COR-L47 (cell line): ENCODE results near the gene FOXF2.
"Not testable (repeated sequence)": the region's sequence is repeated elsewhere in the genome, so short reads cannot be mapped to it uniquely, and the experiment has no call there.

ENCODE experiments used
- DNase-seq: peaks from one replicate; lab custom pipeline; 2025; lab: John Stamatoyannopoulos, UW

The FOXF2 gene

DNA sequence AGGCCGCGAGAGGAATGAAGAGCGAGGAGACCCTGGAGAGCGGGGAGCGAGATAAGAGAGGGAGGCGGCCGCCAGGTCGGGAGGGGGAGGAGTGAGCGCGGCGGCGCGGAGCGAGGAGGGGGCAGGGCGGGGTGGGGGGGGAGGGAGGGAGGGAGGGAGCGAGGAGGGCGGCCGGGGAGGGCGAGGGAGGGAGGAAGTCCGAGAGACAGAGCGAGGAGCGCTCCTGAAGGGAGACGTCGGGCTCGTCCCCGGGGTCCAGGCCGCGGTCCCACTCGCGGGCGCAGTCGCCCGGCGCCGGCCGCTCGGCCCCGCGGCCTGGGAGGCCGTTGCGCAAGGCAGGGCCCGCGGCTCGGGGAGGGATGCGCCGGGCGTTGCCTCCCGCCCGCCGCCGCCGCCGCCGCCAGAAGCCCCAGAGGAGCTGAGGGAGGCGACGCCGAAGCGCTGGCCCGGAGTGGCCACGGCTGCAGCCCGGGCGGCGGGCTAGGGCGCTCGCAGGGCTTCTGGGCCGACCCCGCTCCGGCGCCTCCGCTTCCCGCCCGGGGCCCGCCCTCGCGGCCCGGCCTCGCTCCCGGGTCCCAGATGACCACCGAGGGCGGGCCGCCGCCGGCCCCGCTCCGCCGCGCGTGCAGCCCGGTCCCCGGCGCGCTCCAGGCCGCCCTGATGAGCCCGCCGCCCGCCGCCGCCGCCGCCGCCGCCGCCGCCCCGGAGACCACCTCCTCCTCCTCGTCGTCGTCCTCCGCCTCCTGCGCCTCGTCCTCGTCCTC is at the start of gene FOXF2:
FOXF2 (plus strand) TSS at position 208 of the 764 bp plus-strand sequence; CDS start at position 580, 372 bp downstream.
- no peak for DNase-seq

DNA sequence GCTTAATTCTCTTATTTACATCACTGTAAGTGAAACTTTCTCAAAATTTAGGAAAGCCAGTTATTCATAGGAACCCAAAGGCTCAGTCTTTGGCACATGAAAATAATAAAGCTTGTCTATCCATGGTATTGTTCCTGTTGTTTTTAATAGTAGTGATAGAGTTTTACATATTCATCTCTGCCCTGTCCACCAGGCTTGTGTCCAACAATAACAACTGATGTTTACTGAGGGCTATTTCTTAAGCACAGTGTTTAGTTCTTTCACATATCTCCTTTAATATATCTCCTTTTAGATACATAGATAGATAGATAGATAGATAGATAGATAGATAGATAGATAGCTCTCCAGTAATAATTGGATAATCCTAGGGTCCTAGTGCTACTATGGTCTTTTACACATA is 43.3 kb upstream of the FOXF2 start:
- DNase-seq: no peak

DNA sequence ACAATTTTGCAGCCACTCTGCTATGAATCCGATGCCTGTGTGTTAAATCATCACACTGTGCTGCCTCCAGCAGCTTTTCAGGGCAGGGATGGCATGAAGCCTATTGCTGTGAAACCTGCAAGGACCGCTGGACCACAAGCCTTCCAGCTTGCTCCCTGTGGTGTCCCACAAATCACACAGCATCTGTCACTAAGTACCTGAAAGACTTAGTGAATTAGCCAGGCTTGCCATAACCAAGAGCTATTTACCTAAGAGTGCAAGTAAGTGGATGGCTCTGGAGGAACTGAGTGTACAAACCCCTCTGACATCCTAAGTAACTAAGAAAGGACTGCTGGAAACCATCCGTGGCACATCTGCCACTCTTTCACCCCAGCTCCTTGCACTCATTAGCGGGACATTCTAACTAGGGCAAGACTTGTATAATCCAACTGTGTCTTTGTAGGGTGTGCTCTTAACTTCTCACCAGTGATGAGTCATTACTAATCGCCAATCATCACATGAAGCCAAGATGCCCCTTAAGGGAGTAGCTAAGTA is 42.8 kb upstream of the FOXF2 start:
- no peak for DNase-seq

DNA sequence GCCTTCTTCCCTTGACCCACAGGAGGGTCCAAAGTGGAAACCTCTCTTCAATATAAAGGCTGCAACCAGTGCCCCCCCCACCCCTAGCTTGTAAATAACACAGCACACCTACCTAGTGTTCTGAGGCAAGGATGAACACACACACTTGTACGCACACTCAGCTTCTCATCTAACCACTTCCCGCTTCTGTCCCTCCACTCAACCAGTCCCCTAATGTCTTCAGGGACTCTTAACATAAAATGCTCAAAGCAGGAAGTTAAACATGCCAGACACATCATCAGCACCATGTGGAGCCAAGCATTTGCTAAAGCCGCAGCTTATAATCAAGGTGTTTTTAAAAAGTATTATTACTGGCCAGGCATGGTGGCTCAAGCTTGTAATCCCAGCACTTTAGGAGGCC is 42.2 kb upstream of the FOXF2 start:
- no peak for DNase-seq

DNA sequence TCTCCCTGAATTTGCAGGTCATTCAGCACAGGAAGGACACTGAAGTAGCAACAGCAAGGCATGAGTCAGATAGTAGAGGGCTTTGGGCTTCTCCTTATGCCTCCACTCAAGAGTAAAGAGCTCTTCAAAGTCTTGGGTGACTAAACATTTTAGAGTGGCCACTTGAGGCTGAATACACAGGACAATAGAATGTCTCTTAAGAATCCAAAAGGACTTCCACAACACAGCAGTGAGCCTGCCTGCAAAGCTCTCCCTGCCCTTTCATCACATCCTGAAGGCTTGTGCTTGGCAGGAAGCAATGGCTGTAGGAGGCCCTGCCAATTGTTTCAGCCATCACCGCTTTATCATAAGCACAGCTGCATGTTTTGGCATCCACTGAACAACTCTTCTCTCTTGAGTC is 40.7 kb upstream of the FOXF2 start:
- no peak for DNase-seq

DNA sequence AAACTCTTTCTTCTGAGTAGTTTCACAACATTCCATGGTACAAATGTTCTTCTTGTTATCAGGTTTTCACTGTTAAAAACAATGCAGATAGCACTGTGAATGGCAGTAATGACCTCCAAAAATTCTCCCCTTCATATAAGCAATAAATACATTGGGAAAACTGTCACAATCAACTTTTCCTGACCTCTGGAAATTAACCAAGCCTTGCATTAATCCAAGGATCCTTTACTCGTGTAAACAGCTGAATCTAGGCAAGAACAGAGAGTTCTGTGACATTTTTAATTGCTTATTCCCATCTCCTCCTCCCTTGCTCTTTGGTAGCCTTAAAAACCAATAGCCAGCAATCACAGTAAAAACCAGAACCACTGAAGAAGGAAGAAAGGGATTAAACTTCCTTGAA is 39.7 kb upstream of the FOXF2 start:
- DNase-seq: no peak

DNA sequence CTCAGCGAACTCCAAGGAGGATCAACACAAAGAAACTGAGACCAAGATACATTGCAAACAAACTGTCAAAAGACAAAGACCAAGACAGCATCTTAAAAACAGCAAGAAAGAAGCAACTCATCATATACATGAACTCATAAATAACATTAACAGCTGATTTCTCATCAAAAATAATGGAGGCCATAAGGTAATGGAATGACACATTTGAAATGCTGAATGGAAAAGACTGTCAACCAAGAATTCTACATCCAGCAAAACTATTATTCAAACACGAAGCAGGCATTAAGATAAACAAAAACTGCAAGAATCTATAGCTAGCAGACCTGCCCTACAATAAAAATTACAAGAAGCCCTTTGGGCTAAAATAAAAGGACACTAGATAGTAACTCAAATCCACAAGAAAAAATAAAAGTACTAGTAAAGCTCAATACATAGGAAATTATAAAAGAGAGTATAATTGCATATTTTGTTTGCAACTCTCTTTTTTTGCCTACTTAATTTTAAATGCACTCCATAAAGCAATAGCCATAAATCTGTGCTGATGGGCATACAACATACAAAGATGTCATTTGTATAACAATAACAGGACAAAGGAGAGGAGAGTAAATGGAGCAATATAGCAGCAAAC is 37.9 kb upstream of the FOXF2 start:
- DNase-seq: no peak

DNA sequence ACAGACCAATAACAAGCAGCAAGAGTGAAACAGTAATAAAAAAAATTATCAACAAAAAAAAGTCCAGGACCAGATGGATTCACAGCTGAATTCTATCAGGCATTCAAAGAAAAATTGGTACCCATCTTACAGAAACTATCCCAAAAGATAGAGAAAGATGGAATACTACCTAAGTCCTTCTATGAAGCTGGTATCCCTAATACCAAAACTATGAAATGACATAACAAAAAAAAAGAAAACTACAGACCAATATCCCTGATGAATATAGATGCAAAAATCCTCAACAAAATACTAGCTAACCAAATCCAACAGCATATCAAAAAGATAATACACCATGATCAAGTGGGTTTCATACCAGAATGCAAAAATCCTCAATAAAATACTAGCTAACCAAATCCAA is 34.3 kb upstream of the FOXF2 start:
- DNase-seq: not testable (repeated sequence)

DNA sequence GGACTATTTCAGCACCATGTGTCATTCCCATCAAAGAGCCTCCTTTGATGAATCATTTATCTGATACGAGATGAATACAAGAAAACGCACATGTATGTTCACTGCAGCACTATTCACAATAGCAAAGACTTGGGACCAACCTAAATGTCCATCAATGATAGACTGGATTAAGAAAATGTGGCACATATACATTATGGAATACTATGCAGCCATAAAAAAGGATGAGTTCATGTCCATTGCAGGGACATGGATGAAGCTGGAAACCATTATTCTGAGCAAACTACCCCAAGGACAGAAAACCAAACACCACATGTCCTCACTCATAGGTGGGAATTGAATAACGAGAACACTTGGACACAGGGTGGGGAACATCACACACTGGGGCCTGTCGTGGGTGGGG is 27.7 kb upstream of the FOXF2 start:
- not testable (repeated sequence) for DNase-seq

DNA sequence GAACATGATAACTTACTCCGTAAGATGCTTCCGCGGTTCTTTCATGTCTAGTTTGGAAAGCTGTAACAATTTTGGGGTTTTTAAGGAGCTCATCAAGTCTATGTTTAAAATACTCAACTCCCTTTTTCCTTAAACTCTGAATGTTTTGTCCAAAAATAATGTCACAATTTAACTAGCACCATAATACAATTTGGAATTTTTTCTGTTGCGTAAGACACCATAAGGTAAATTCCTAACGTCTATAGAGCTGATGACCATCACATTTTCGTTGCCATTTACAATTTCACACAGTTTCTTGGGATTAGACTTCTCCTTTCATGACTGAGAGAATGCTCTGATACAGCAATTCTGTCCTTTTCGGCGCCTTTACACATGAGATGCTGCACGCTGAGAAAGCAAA is 26.7 kb upstream of the FOXF2 start:
- DNase-seq: no peak

DNA sequence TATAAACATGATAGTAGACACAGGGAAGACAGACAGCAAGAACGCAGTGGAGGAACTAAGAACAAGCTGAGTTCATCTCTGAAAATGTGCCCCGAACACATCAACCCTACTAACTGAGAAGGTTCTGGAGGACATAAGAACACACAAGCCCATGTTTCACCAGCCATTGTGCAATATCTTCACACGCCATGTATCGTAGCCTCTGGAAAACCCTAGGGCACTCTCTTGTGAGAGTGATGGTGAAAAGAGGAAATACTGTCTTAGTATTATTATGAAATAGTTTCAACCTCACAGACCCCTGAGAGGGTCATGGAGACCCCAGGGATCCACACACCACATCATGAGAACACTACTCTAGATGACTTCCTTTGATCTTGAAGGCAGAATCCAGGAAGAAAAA is 26.1 kb upstream of the FOXF2 start:
- no peak for DNase-seq

DNA sequence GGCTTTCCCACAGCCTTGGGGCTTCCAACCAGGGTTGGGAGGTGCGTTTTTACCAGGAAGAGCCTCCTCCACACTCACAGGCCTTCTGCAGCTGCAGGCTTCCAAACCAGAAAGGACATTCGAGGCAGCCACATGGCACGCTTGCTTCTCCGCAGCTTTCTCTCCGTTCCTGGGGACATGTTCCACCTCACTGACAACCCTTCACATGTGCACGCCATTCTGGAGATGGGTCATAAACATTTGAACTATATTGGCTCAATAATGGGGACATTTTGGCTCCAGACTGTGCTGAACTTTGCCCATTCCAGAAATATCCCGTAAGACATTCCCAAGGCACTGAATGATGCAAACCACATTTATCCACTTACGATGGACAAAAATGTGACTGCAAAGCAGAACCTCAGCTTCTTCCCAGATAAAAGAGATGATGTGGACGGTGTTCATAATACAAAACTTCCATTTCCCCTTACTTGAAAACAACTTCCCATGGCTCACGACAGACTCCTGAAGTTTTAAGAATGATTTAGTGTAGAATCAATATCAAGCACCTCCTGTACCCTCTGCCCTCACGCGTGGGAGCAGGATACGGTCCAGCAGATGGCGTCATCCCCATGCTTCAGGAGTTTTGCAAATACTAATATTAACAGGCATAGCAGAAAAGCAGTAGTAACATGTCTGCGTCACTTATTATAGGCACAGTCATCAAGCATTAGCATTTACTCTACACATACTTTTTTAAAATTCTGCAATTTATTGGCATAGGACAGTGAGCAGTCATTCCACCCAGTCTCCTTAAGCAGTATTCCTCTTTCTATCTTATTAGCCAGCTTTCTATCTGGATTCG is 25.4 kb upstream of the FOXF2 start:
- DNase-seq: no peak

DNA sequence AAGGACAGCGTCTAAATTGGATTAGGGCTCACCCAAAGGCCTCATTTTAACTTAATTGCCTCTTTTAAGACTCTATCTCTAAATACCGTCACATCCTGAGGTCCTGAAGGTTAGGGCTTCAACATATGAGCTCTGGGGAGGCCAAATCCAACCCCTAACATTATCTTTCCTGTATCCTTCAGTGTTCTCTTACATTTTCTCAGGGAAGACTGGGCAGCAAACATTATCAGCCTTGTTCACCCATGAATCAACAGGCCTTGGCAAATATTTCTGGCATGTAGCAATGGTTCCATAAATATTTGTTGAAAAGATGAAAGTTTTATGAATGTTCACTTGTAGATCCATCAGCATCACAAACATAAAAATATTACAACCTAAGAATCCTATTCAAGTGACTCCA is 24.6 kb upstream of the FOXF2 start:
- no peak for DNase-seq

DNA sequence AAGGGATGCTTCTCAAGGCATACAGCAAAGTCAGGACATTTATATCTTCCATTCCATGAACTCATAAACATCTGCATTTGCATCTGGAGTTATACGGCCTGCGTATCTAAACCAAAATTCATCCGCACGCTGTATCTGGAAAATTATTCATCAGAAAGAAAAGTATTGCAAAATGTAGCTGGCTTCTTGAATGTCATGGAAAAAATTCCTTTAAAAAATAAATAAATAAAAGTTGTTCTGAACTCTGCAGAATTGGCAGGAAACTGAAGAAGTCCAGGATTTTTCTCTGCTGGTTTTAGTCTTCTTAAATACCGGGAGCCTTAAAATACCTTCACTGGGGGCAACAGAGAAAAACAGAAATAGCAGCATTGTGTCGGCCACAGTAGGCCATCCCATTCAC is 23.7 kb upstream of the FOXF2 start:
- no peak for DNase-seq

DNA sequence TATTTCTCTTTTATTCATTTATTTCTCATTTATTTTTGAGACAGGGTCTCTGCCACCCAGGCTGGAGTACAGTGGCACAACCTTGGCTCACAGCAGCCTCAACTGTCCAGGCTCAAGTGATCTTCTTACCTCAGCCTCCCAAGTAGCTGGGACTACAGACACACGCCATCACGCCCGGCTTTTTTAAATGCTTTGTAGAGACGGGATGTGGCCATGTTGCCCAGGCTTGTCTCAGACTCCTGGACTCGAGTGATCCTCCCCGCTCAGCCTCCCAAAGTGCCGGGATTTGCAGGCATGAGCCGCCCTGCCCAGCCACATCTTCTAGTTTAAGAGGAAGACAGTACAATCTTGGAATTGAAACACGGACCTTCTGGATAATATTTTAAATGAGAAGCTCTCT is 21.6 kb upstream of the FOXF2 start:
- DNase-seq: no peak

DNA sequence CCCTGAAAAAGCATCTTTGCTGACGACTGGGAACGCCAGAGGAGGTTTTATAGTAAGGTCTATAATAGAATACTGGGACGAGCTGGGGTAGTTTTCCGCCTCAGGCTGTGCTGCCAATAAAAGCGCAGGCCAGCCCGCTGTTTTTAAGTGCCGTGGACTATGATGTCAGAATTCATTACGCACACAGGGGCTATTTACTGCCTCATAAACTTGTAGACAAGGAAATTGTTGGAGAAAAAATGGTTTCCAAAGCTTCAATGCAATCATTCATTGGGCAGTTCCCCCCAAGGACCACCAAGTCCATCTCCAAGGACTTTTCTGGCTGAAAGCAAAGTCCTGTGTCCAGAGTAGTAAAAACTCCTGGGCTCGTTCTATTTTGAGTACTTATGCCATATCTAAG is 20.4 kb upstream of the FOXF2 start:
- DNase-seq: no peak

DNA sequence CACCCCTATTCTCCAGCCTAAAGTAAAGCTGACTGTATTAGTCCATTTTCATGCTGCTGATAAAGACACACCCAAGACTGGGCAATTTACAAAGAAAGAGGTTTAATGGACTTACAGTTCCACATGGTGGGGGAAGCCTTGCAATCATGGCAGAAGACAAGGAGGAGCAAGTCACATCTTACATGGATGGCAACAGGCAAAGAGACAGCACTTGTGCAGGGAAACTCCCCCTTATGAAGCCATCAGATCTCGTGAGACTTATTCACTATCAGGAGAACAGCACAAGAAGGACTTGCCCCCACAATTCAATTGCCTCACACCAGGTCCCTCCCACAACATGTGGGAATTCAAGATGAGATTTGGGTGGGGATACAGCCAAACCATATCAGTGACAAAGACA is 19.7 kb upstream of the FOXF2 start:
- DNase-seq: not testable (repeated sequence)

DNA sequence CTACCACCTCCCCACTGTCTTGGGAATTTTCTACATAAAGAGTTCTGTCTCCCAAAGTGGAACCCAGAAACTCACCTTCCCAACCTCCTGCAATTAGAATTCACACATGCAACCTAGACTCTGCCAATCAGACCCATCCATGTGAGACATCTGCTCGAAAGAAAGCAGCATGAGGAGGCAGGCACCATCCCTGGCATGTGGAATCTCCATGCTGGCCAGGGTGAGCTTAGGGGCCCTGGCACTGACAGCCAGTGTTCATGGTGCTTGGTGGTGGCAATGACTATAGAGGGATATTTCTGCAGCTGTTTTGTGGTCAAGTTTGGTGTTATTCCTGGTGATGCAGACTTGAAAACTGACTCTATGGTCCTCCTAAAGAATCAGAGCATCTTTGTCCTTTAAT is 17.4 kb upstream of the FOXF2 start:
- no peak for DNase-seq

DNA sequence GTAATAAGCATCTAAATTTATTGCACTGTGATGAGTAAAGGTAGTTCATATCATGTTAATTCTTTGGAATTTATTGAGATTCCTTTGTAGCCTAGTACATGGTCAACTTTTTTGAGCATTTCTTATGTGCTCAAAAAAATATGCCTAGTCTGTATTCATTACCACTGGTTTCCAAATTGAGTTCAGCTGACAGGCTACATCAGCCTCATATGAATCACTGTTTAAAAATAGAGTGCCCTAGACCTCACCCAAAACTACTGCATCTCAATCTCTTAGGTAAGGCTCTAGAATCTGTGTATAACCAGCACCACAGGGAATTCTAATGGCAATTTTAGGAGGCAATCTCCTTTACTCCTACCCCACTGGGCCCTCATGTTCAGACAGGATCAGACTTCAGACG is 16.7 kb upstream of the FOXF2 start:
- DNase-seq: no peak

DNA sequence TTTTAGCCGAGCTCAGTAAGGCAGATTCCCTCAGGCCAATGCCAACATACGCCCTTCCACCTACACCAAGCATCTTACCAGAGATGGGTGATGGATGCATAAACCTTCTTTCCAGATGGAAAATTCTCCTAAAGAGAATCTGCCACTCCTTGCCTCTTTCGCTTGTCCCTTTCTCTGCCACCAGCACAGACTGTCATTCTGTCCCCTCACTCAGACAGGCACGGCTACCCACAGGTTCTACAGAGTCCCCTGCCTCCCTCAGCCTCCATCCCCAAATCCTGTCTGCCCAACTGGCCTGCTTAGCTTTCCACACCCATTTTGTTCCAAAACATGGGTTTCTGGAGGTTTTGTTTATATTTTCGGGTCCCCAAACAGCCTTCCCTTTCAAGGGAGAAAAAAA is 12.7 kb upstream of the FOXF2 start:
- DNase-seq: no peak

DNA sequence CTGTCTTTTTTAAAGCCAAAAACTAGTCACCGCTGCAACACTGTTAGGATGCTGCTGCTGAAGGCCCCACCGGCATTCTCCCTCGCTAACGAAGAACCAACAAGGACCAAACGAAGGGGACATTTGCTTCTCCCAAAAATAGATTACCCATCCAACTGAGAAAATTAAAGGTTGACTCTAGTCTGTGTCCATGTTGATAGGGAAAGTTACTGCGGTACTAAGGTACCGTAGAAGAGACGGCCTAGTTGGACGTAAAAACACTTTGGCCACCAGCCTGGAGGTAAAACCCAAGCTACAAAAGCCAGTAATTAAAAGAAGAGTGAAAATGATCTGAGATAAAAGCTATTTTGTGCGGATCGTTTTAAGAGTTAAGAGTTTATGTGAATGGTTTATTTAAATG is 11.8 kb upstream of the FOXF2 start:
- DNase-seq: no peak

DNA sequence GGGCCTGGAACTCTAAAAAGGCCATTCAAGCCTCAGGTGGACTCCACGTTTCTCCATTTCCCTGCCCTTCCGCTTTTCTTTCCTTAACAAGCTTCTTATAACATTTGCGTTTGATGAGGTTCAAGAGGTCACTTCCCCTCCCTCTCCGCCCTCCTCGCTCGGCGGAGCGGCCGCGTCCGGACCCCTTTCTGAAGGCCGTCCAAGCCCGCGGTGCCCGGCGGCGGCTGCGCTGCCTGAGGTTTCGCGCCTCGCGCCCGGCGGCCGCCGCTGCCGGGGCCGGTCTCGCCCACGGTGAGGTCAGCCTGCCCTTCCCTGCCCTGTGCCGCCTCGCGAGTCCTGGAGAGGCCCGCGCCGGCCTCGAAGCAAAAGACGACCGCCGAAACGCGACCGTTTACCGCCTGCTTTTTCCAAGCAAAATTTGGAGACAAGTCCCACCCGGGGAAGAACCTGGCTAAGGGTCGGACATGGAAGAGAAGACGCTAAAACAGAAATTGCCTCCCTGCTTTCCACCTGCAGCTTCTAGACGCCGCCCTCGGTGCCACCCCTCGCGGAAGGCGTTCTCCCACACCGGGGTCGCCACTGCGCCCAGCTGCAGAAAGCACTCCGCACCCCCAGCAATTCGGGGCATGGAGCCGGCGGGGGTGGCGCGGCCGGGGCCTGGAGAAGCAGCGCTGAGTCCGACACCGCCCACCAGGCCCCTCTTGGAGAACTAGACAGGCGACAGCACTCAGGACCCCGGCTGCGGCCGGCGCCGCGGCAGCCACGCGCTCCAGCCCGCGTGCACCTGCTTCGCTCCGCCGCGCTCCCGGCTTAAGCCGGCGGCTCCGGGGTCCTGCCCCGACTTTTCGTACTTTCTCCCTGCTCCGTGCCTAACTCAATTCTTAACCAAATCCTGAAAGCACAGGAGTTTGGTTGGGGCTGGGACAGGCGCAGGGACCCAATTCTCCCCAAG is 11.0 kb upstream of the FOXF2 start:
- no peak for DNase-seq
